ENCODE measurements around the gene TAS2R8. TPM values are rescaled to one million over a fixed set of nuclear protein-coding genes. Genes with fewer than 3 reads are reported as not detected.
A peak's percentile ranks its signal among the peaks of the same experiment; 100 is the strongest.
"Not testable (repeated sequence)": the region's sequence is repeated elsewhere in the genome, so short reads cannot be mapped to it uniquely, and the experiment has no call there.

The TAS2R8 gene
- total RNA-seq, 1 donor from 2014 or later = not detected

DNA sequence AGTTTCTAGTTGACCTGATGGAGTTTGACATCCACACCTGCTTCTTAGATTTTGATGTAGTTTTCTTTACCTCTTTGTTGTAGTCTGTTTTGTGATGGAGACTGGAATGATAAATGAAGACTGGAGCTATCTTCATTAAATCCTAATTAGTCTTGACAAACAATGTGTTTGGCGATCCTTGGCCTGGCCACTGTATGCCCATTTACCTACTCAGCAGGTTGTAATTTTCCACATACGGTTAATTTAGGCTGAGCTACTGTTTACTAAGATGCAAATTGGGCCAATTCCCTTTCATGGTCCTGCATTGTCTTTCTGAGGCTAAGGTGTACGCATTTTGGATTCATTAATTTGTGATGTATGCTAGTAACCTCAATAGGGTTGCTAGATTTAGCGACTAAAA, 4.5 kb downstream of the TAS2R8 start, which contains the start of gene TAS2R7:
Gene TAS2R7, minus strand, starts transcription at position 41 of the 400 bp plus-strand sequence. CDS start 57 bp downstream, outside the sequence.
- no peak for DNase-seq (ENCODE audit: low read depth)
- TF ChIP-seq, protein P1, sequence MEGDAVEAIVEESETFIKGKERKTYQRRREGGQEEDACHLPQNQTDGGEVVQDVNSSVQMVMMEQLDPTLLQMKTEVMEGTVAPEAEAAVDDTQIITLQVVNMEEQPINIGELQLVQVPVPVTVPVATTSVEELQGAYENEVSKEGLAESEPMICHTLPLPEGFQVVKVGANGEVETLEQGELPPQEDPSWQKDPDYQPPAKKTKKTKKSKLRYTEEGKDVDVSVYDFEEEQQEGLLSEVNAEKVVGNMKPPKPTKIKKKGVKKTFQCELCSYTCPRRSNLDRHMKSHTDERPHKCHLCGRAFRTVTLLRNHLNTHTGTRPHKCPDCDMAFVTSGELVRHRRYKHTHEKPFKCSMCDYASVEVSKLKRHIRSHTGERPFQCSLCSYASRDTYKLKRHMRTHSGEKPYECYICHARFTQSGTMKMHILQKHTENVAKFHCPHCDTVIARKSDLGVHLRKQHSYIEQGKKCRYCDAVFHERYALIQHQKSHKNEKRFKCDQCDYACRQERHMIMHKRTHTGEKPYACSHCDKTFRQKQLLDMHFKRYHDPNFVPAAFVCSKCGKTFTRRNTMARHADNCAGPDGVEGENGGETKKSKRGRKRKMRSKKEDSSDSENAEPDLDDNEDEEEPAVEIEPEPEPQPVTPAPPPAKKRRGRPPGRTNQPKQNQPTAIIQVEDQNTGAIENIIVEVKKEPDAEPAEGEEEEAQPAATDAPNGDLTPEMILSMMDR (conservative IDR thresholded peaks at IDR 0.05; ENCODE audit: low read depth, low read length) = no peak
- H3K4me3 ChIP-seq (ENCODE audit: low read depth, low read length) = no peak within 1 kb of the TSS

DNA sequence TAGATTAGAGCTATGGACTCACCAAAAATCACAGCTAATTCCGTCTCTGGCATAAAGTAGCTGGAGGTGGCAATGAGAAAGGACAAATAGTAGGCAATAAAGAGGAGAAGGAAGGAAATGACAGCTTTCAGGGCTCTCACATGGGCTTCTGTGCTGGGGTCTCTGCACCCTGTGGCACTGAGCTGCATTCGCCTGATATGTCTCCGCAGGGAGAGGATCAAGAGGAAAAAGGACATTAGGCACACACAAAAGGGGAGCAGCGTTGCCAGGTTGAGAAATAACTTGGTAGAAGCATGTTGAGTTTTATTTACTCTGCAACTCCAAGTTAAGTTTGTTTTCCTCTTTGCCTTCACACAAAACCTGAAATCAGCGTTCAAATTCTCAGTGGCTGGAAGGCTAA, 5.3 kb downstream of the TAS2R8 start:
- DNase-seq (ENCODE audit: low read depth) = no peak
- no peak overlapping the region for H3K4me3 ChIP-seq (ENCODE audit: low read depth, low read length)
- TF ChIP-seq, protein P1 (conservative IDR thresholded peaks at IDR 0.05; ENCODE audit: low read depth, low read length) = no peak

DNA sequence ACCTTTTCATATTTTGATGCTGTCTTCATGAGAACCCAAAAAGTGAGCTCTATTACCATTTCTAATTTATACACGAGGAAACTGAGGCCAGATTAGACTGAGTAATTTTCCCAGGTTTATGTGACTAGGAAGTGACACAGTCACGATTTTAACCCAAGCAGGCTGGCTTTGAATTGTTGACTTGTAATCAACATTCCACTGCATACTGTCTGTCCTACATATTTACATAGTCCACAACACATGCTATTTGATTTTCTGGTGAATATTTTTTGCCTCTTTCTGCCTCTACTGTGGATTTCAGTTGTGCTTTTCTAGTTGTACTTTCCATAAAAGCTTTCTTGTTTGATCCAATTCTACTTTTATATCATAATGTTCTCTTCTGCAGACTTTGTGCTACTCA, 12.9 kb downstream of the TAS2R8 start:
- TF ChIP-seq, protein P1 (conservative IDR thresholded peaks at IDR 0.05; ENCODE audit: low read depth, low read length) = no peak
- DNase-seq (ENCODE audit: low read depth) = no peak
- no peak overlapping the region for H3K4me3 ChIP-seq (ENCODE audit: low read depth, low read length)

DNA sequence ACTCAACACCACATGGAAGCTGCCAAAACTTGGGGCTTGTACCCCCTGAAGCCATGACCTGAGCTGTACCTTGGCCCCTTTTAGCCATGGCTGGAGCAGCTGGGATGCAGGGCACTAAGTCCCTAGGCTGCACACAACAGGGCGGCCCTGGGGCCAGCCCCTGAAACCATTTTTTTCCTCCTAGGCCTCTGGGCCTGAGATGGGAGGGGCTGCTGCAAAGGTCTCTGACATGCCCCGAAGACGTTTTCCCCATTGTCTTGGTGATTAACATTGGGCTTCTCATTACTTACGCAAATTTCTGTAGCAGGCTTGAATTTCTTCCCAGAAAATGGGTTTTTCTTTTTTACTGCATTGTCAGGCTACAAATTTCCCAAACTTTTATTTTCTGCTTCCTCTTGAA, 15.3 kb downstream of the TAS2R8 start:
- not testable (repeated sequence) for DNase-seq (ENCODE audit: low read depth); H3K4me3 ChIP-seq (ENCODE audit: low read depth, low read length)

DNA sequence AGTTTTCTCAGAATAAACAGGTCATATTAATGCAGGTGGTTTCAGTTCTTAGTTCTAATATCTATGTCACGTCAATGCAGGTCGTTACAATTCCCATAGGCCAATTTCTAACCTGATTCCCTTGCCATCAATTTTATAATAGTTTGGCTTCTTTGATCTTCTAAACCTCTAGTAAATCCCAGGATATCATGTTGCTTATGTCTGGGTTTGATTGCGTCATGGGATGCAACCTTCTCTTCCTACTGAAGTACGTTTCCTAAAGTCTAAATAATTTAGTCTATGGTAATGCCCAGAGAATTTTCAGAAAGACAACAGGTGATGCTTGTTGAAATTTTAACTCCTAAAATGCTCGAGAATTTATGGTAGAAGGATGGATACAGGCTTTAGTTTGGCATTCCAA, 23.8 kb downstream of the TAS2R8 start:
- no peak for DNase-seq (ENCODE audit: low read depth)
- no peak overlapping the region for H3K4me3 ChIP-seq (ENCODE audit: low read depth, low read length)
- TF ChIP-seq, protein P1 (conservative IDR thresholded peaks at IDR 0.05; ENCODE audit: low read depth, low read length) = no peak

DNA sequence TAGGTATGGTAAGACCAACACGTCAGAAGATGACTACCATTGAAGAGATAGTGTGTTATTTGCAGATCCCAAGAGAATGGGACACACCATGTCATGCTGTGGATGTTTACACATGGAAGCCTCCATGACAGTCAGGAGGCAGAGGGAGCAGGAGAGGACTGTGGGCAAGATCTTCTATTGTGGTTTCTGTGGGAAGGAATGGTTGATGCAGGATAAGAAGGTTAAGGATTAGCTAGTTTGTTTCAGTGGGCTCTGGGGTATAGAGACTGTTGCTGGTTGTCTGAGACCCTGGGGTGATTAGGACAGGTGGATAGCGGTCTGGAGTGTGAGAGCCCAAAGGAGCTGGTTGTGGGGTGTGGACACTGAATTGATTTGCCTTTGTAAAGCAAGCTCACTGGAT, 28.0 kb downstream of the TAS2R8 start:
- H3K4me3 ChIP-seq (ENCODE audit: low read depth, low read length) = no peak overlapping the region
- TF ChIP-seq, protein P1 (conservative IDR thresholded peaks at IDR 0.05; ENCODE audit: low read depth, low read length) = no peak
- no peak for DNase-seq (ENCODE audit: low read depth)

DNA sequence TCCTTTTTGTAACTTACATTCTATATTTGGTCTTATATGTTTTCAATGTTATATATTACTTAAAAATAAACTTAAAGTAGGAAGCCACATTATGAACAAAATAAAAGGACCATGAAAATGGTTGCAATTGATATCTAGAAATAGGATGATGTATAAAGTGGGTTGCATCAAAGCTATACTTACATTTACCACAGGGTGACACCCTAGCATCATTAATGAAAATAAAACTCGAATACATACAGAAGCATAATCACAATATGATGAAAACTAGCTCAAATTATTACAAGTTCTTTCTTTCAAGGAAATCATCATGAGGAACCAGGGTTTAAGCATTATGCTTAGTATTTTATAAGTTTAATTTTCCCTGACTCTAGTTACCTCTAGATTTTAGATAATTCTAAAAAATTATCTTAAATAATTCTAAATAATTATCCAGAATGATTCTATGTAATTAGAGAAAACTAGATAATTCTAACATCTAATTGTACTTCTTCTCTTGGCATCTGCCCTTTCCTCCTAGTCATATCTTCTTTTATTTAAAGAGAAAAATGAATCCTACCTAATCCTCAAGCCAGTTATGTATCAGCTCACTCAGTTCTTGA, 35.9 kb downstream of the TAS2R8 start:
- no peak overlapping the region for H3K4me3 ChIP-seq (ENCODE audit: low read depth, low read length)
- DNase-seq (ENCODE audit: low read depth) = no peak
- TF ChIP-seq, protein P1 (conservative IDR thresholded peaks at IDR 0.05; ENCODE audit: low read depth, low read length) = peak; percentile 60
